Bronchial epithelial cell (primary cell): ENCODE results near the gene PPP1R14D. TPM values are rescaled to one million over a fixed set of nuclear protein-coding genes. Genes with fewer than 3 reads are reported as not detected.

ENCODE experiments used
- DNase-seq: peaks from one replicate; pipeline ENCODE4 v3.0.0-alpha.2; 2010; ENCODE audit warnings: low read depth
- FAIRE-seq: peaks from 2 replicates; lab custom pipeline; 2011; peaks lifted over from hg19 to GRCh38; lab: Jason Lieb, UNC
- H3K27me3 ChIP-seq: 2 replicates; pipeline ENCODE4 v1.5.1; 2011; ENCODE audit warnings: low read length; ENCODE audit not compliant: control insufficient read depth, insufficient read depth
- H3K36me3 ChIP-seq: 2 replicates; pipeline ENCODE4 v1.5.1; 2011; ENCODE audit warnings: low read length; ENCODE audit not compliant: control insufficient read depth, insufficient read depth
- H3K4me3 ChIP-seq: 2 replicates; pipeline ENCODE4 v1.5.1; 2011; ENCODE audit warnings: mild to moderate bottlenecking, low read depth, low read length, control low read depth
- CTCF ChIP-seq: IDR thresholded peaks from 2 replicates; pipeline ENCODE4 v1.5.1; 2011; ENCODE audit warnings: mild to moderate bottlenecking, moderate library complexity, low read length, control low read depth, inconsistent platforms; ENCODE audit not compliant: insufficient read depth, severe bottlenecking
- total RNA-seq: library from RNA; depleted of rRNA; stranded (reverse); fragments of >200 nt; gene quantifications from 2 replicates; pipeline ENCODE4 v1.2.1, GENCODE V29; 2014

The PPP1R14D gene
- total RNA-seq, 1 donor from 2014 or later, result not detected

GRCh38 chr15:40790718-40791117, 37.8 kb downstream of the PPP1R14D start:
- Histone ChIP-seq H3K27me3 (no peaks in the 10 kb centered on the region), H3K4me3 (no peak overlapping the region), H3K36me3 (no peaks in the 10 kb centered on the region)
- FAIRE-seq (no peak), DNase-seq (peak; percentile 71)
- no peak for TF ChIP-seq CTCF

DNA sequence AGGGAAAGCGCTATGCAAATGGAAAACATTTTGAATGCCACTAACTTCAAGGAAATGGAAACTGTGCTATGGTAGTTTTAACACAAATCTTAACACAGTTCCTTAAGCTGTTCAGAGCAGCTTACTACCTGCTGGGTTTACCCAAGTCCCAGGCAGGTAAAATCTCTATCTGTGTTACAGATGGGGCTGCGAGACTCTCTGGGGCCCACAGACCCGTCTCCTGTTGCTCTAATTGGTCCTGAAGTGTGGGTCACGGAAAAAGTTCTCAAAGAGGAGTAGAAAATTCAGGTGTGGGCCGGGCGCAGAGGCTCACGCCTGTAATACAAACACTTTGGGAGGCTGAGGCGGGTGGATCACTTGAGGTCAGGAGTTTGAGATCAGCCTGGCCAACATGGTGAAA, 38.5 kb downstream of the PPP1R14D start:
- FAIRE-seq (no peak), DNase-seq (no peak)
- Histone ChIP-seq H3K36me3 (no peaks in the 10 kb centered on the region), H3K27me3 (no peaks in the 10 kb centered on the region), H3K4me3 (no peak overlapping the region)
- no peak for TF ChIP-seq CTCF

DNA sequence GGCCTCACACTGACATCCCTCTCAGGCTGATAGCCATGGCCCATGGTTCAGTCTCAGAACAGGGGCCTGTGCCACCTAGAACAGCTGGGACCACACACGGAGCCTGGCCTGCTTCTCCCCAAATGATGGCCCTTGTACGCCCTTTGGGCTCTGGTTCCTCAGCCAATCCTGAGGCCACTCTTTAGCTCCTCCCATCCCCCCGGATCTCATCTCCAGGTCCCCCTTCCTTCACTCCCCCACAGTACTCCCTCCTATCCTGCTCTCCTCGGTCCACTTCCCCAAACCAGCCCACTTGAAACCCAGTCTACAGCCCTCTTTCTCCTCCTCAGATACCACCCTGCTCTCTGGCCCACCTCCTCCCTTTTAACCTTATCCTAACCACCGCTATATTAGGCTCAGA, 39.4 kb downstream of the PPP1R14D start:
- no peak for FAIRE-seq
- H3K4me3 ChIP-seq, result no peak overlapping the region
- no peak for DNase-seq
- no peak for TF ChIP-seq CTCF
- no peaks in the 10 kb centered on the region for H3K27me3 ChIP-seq
- no peaks in the 10 kb centered on the region for H3K36me3 ChIP-seq

DNA sequence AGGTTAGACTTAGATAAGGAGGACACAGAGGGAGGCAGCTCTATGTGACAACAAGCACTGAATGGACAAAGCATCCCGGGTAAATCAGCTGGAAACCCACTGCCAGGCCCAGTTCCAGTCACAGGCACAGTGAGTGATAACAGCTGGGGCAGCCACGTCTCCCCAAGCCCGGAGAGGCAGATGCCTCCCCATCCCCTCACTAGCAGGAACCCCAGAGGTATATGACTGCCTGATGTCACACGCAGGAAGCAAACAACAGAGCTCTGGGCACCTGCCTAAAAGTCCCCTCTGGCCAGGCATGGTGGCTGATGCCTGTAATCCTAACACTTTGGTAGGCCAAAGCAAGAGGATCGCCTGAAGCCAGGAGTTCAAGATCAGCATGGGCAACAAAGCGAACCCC, 40.5 kb downstream of the PPP1R14D start:
- Histone ChIP-seq H3K4me3 (no peak overlapping the region), H3K27me3 (no peaks in the 10 kb centered on the region), H3K36me3 (no peaks in the 10 kb centered on the region)
- FAIRE-seq (no peak), DNase-seq (no peak)
- no peak for TF ChIP-seq CTCF

- no peak for TF ChIP-seq CTCF
- FAIRE-seq (peak; percentile 23), DNase-seq (peak; percentile 97)
These were observed 41.1 kb downstream of the PPP1R14D start for GRCh38 chr15:40787344-40787841.

GRCh38 chr15:40785814-40786213, 42.7 kb downstream of the PPP1R14D start:
- Histone ChIP-seq H3K36me3 (no peaks in the 10 kb centered on the region), H3K27me3 (no peaks in the 10 kb centered on the region), H3K4me3 (no peak overlapping the region)
- TF ChIP-seq CTCF, result no peak
- DNase-seq (peak; percentile 55), FAIRE-seq (no peak)

More at GRCh38 chr15:40787344-40787841, 41.1 kb downstream of the PPP1R14D start:
- no peaks in the 10 kb centered on the region for H3K36me3 ChIP-seq
- no peaks in the 10 kb centered on the region for H3K27me3 ChIP-seq
- no peak overlapping the region for H3K4me3 ChIP-seq
